ENCODE results near the gene SMIM10L1.

Gene SMIM10L1

DNA sequence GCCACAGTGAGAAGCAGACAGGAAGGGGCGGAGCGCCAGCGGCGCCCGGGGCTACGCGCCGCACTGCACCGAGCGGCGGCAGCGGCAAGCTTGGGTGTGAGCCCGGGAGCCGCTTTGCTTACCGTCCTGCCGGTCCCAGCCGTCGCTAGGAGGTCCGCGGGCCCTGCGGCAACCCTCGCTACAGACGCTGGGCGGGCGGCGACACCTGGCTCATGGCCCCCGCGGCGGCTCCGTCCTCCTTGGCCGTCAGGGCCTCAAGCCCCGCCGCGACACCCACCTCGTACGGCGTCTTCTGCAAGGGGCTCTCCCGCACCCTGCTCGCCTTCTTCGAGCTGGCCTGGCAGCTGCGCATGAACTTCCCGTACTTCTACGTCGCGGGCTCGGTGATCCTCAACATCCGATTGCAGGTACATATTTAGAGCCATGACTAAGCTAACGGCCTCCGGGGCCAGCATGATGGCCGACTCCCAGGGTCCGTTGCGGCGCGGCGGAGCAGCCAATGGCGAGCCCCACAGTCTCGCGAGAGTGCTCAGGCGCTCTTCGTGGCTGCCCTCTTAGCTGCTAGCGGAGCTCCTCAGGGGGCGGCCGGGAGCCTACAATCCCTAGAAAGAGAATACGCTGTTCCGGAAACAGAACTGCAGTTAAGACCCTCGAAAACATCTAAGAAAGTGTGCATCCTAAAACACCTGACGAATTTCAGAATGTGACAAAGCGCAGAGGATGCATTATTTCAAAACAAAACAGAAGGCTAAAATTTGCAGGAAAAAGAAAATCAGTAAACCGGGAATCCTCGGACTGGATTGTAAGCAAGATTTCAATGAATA, at the start of gene SMIM10L1:
TSS of gene SMIM10L1 (plus strand) at position 50 of the 824 bp plus-strand sequence. CDS start at position 213, 163 bp downstream.
- DNase-seq (ENCODE audit: low read depth) = peak; percentile 66

DNA sequence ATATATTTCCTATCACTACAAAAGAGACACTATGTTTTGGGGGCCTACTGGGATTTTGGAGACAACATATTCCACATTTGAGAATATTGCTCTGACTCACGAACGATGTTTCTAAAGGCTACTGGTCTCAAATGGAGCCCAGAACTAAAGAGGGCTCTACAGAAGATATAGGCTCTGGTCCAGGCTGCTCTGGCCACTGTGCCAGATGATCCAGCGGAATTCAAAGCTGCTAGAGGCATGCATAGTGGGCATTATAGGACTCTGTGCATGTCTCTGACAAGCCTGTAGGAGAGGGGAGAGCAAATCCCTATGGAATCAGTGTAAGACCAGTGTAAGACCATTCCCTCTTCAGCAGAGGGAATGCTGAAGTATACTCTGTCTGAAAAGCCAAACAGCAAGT, 40.6 kb upstream of the SMIM10L1 start:
- DNase-seq (ENCODE audit: low read depth) = no peak

DNA sequence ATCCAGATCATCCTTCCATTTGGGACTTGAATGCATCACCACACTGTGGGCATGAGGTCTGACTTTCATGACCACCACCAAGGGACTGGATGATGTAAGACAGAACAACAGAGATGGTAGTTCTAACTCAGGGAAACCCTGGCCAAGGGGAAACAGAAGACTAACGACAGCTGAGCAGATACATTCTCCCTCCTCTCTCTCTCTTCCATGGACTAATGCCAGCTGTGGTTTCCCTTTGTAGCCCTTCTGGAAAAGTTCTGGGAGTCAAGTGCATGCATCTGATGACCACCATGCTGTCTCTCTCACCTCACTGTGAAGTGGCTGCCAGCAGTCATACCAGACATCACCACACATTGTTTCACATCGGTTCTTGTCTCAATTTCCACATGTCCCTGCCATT, 40.0 kb upstream of the SMIM10L1 start:
- DNase-seq (ENCODE audit: low read depth) = no peak

- DNase-seq (ENCODE audit: low read depth) = no peak
These were observed 37.8 kb upstream of the SMIM10L1 start for GRCh38 chr12:11133162-11133561.

GRCh38 chr12:11133816-11134215, 37.2 kb upstream of the SMIM10L1 start:
- no peak for DNase-seq (ENCODE audit: low read depth)

DNA sequence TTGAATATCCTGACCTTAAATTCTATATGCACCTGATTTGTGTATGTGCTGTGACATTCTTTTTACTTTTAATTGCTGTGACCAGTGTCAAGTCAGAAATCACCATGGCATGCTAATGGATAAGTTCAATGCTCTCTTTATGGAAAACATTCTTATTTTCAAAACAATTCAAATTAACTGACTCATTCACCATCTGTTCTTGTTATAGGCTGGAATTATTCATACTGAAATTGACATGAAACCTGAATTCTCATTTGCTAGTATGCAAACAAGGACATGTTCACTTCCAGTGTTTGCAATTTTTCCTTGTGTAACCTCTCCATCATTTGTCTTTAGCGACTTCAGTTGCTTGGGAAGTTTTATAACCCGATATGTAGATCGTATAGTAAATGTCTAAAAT, 36.7 kb upstream of the SMIM10L1 start, which contains the start of gene TAS2R30:
TSS of gene TAS2R30 (minus strand) at position 340 of the 400 bp plus-strand sequence. CDS start 400 bp downstream, outside the sequence.
- DNase-seq (ENCODE audit: low read depth) = no peak

DNA sequence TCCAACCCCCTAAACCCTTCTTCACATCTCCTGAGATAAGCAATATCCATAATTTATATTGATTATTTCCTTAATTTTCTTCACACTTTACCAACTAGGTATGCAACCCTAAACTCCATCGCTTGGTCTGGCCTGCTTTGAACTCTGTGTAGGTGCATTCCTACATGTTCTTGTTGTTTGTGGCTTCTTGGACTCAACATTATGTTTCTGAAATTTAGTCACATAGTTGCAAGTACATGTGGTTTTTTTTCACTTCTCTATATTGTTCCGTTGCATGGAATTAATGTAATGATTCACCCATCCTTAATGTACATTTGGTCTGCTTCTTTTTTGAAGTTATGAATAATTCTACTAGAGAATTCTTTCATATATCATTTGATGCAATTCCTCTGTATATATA, 34.9 kb upstream of the SMIM10L1 start:
- DNase-seq (ENCODE audit: low read depth) = no peak

DNA sequence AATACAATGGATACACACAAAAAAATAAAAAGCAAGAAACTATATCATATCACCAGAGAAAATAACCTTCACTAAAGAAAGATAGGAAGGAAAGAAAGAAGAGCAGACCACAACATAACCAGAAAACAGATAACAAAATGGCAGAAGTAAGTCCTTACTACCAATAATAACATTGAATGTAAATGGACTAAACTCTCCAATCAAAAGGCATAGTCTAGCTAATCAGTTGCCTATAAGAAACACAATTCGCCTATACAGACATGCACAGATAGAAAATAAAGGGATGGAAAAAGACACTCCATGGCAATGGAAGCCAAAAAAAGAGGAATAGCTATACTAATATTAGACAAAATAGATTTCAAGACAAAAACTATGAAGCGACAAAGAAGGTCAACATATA, 27.6 kb upstream of the SMIM10L1 start:
- no peak for DNase-seq (ENCODE audit: low read depth)

DNA sequence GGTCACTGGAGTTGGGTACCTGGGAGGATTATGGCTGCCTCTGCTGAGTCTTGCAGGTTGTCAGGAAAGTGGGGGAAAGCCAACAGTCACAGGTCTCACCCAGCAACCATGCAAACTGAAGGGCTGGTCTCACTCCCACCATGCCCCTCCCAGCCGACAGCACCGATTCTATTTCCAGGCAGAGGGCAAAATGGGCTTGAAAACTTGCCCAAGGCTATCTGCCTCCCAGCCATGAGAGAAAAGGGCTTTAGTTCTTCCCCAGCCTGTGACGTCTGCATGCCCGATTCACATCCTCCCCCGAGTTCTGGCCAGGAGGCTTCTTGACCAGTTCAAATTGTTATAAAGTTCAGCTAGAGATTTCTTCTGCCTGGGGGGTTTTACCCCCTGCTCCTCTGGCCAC, 26.7 kb upstream of the SMIM10L1 start:
- no peak for DNase-seq (ENCODE audit: low read depth)

- no peak for DNase-seq (ENCODE audit: low read depth)
These were observed 23.6 kb upstream of the SMIM10L1 start for GRCh38 chr12:11147420-11147819.

GRCh38 chr12:11150832-11151231, 20.2 kb upstream of the SMIM10L1 start:
- DNase-seq (ENCODE audit: low read depth) = no peak

- DNase-seq (ENCODE audit: low read depth) = no peak
These were observed 18.3 kb upstream of the SMIM10L1 start for GRCh38 chr12:11152725-11153124.

- DNase-seq (ENCODE audit: low read depth) = no peak
These were observed 16.5 kb upstream of the SMIM10L1 start for GRCh38 chr12:11154400-11154925.

DNA sequence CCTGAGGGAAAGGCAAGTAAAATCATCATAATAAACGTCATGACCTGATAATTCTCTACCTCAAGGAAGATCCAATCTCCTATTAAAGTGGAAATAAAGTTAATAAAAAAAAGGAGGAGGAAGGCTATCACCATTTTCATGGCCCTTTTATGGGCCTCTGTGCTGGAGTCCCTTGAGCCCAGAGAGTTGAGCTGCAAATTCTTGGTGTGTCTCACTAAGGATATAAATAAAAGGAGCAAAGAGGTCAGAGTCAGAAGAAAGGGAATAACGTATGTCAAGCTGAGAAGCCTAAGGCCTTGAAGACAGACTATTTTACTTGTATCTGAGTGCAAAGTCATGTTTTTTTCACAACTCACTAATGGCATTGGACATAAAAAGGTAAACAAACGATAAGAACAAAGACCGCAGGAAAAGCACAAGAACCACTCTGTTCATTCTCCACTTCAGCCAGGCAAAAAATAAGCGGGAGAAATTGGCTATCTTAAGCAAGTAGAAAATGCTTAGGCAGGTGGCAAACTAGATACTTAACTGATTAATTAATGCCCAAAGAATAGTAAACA, 12.0 kb upstream of the SMIM10L1 start:
- no peak for DNase-seq (ENCODE audit: low read depth)

GRCh38 chr12:11162502-11162901, 8.5 kb upstream of the SMIM10L1 start:
- DNase-seq (ENCODE audit: low read depth) = no peak

DNA sequence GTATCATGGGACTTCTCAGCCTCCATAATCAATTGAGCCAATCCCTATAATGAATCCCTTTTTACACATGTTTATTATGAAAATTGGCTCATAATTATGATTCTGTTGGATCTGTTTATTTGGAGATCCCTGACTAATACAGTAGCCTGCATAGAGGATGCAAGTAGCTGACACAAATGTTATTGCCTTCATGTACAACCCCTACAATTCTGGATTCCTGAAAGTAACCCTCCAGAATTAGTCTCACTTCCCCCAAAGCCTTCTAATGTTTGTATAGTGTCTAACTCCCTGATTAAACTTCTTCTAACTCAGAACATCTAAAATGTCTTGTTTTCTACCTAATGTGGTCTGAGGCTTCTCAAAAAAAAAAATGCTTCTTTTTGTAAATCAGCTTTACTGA, 6.6 kb upstream of the SMIM10L1 start:
- DNase-seq (ENCODE audit: low read depth) = no peak

DNA sequence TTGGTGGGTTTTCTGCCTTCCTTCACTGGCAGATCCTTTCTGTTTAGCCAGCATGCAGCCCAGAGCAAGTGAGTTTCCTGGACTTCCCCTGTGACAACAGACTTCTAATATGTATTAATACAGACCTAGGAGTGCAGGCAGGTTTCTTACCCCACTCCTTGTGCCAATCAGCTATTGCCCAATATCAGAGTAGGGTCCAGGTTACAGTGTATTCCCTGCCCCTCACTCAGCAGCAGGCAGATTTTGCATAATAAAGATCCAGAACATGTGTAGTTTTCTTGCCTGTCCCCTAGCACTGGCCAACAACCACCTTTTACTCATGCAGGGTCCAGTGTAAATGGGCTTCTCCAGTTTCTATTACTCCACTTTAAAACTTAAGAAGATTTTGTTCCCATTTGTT, 4.7 kb upstream of the SMIM10L1 start:
- DNase-seq (ENCODE audit: low read depth) = no peak

DNA sequence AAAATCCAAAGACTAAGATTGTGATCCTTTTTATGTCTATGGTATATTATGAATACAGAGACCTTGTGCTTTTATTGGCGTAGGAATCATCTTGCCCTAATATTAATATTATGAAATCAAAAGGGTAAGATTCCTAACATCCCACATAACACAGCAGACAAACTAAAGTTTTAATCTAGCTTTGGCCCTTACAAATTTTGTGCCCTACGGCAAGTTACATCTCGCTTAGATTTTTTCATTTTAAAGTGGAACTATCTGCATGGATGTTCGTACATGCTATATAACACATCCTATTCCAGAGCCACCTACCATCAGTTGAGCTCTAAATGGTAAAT, 217 bp upstream of the SMIM10L1 start:
- DNase-seq (ENCODE audit: low read depth) = no peak

DNA sequence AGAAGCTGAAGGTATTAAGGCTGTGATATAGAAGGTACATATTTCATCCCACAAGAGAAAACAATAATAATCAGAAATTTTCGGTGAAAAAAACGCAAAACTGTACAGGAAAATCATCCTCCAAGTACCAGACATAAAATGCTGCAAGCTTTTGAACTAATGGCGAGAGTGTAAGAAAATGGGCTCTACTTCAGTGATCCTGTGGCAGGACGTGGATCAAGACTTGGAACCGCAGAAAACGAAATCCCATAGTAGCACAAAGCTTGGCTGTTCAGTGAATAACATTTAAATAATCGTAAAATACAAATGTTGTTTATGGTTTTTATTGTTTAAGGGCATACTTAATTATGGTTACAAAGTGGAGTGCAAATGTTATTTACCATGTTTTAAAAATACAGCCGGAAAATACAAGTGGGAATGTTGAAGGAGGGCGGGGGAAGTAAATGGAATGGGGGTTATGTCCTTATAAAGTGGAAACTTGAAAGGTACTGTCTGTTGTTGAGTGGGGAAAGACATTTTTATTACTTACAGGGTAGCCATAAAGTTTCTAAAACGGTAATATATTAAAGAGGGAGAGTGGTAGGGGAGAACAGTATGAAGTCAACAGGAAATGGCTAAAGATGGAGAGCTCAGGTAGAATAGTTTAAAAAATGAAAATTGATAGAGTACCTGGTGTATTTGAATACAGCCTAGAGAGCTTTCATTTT, 1.1 kb downstream of the SMIM10L1 start:
- no peak for DNase-seq (ENCODE audit: low read depth)

- DNase-seq (ENCODE audit: low read depth) = no peak
These were observed 3.0 kb downstream of the SMIM10L1 start for GRCh38 chr12:11174022-11174421.

- DNase-seq (ENCODE audit: low read depth) = no peak
These were observed 7.3 kb downstream of the SMIM10L1 start for GRCh38 chr12:11178250-11178649.

DNA sequence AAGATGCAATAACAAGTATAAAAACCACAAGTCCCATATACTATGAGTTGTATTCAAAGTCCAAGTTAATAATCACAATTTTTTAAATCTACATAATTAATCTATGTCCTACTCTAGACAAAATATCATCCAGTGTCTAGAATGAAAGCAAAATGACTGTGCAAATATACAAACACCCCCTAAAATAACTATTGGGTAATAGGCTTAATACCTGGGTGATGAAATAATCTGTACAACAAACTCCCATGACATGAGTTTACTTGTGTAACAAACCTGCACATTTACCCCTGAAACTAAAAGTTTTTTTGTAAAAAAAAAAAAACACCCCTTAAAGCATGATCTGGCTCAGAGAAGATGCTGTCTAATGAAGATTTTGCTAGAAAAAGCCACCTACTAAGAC, 11.5 kb downstream of the SMIM10L1 start:
- DNase-seq (ENCODE audit: low read depth) = no peak

DNA sequence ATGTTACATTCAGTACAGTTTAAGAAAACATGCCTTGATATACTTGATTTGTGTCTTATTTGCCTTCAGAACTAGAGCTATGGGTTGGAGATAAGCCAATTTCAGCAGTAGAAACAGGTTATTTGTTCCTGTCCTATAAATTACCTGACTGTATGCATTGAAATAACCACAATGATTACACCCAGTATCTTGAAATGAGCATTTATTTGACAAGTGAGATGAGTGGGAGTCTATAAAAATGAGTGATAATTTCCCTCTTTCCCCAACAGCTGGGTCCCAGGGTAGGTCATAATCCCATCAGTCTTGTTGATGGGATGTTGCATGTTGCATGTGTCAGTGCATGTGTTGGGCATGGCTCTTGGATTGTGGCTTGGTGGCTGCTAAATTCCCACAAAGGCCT, 12.0 kb downstream of the SMIM10L1 start:
- DNase-seq (ENCODE audit: low read depth) = no peak

Measured in stimulated activated CD8-positive, alpha-beta memory T cell treated with anti-CD3 and anti-CD28 coated beads, Interleukin-15, amount 100 ng/mL, for 24 hours (primary cell).